Hippocampal formation (tissue), 2 donors: Measurements from ENCODE around the gene SLC9A9.

ENCODE experiments used
- DNase-seq, 2 donors: peaks; one replicate each; lab custom pipeline; 2025; lab: John Stamatoyannopoulos, UW

Gene SLC9A9

GRCh38 chr3:143326983-143327778 is 521.1 kb downstream of the SLC9A9 start:
- DNase-seq, result no peak

- DNase-seq, result no peak
Observed at GRCh38 chr3:143321058-143321769, 527.1 kb downstream of the SLC9A9 start.

GRCh38 chr3:143315766-143316165 is 532.5 kb downstream of the SLC9A9 start:
- no peak for DNase-seq

GRCh38 chr3:143314251-143315093 is 533.8 kb downstream of the SLC9A9 start:
- no peak for DNase-seq

GRCh38 chr3:143313893-143314188 is 534.4 kb downstream of the SLC9A9 start:
- no peak for DNase-seq

- no peak for DNase-seq
Observed at GRCh38 chr3:143313025-143313892, 535.0 kb downstream of the SLC9A9 start.

GRCh38 chr3:143311096-143311495 is 537.2 kb downstream of the SLC9A9 start:
- DNase-seq, result no peak

GRCh38 chr3:143309705-143310104 is 538.6 kb downstream of the SLC9A9 start:
- DNase-seq, result no peak

- DNase-seq, result no peak
Observed at GRCh38 chr3:143307613-143308183, 540.6 kb downstream of the SLC9A9 start.

GRCh38 chr3:143306407-143306806 is 541.9 kb downstream of the SLC9A9 start:
- DNase-seq, result no peak

- DNase-seq, result no peak
Observed at GRCh38 chr3:143302638-143303171, 545.6 kb downstream of the SLC9A9 start.

- DNase-seq, result no peak
Observed at GRCh38 chr3:143301031-143301901, 547.0 kb downstream of the SLC9A9 start.

GRCh38 chr3:143298886-143299535 is 549.3 kb downstream of the SLC9A9 start:
- no peak for DNase-seq

- DNase-seq, result no peak
Observed at GRCh38 chr3:143298380-143298779, 549.9 kb downstream of the SLC9A9 start.

- DNase-seq, result no peak
Observed at GRCh38 chr3:143295201-143296080, 552.8 kb downstream of the SLC9A9 start.

GRCh38 chr3:143294188-143294587 is 554.1 kb downstream of the SLC9A9 start:
- DNase-seq, result no peak

- no peak for DNase-seq
Observed at GRCh38 chr3:143291836-143292447, 556.3 kb downstream of the SLC9A9 start.

- no peak for DNase-seq
Observed at GRCh38 chr3:143288944-143289343, 559.3 kb downstream of the SLC9A9 start.
